Right cardiac atrium (tissue), 5 donors: ENCODE results near the gene ARHGEF3. TPM values are rescaled to one million over a fixed set of nuclear protein-coding genes. Genes with fewer than 3 reads are reported as not detected.

Experiments used
- ATAC-seq, 2 donors: fragments of 200-7000 bp; cut with Tn5 transposase; one replicate each; pipeline versions ENCODE4 v1.8.0 to v1.9.1; 2020; ENCODE audit warnings: moderate library complexity in 2 of 2, mild to moderate bottlenecking in 1 of 2
- DNase-seq, 3 donors: peaks; one replicate each; pipeline ENCODE4 v3.0.0-alpha.2; 2020
- H3K27ac ChIP-seq: one replicate; pipeline ENCODE4 v1.5.1; 2013; ENCODE audit warnings: mild to moderate bottlenecking, low read length, control low read depth, moderate library complexity
- H3K27me3 ChIP-seq: one replicate; pipeline ENCODE4 v1.6.1; 2013; ENCODE audit not compliant: control insufficient read depth, insufficient read depth
- H3K4me1 ChIP-seq: one replicate; pipeline ENCODE4 v1.6.1; 2013; ENCODE audit warnings: low read length; ENCODE audit not compliant: control insufficient read depth, insufficient read depth
- H3K4me3 ChIP-seq: one replicate; pipeline ENCODE4 v1.5.1; 2013; ENCODE audit warnings: low read length, control low read depth
- H3K9me3 ChIP-seq: one replicate; pipeline ENCODE4 v1.6.1; 2013; ENCODE audit warnings: low read length; ENCODE audit not compliant: control insufficient read depth
- WGBS: extraction: QIAGEN DNeasy Blood & Tissue Kit; methylation state at CpG from one replicate; pipeline ENCODE4 v1.1.7; 2013; 5-methylcytosine and 5-hydroxymethylcytosine counted together
- intact Hi-C, 4 donors: fragments of 100-400 bp; cut with DNase I; formaldehyde crosslinking; loops; one replicate each; pipeline versions ENCODE4 v1.11.0 to v1.14.0; 2022 to 2023
- polyA plus RNA-seq: library from polyadenylated mRNA; stranded (reverse); fragments of 200-250 nt; gene quantifications from one replicate; pipeline ENCODE4 v1.2.3, GENCODE V29; 2013
- total RNA-seq, 4 donors: library from RNA; stranded (reverse); fragmentation: NEBNext Ultra II Directional; extraction: Animal tissue kit (Norgen Biotek cat#: 25700); gene quantifications; one replicate each; pipeline ENCODE4 v1.2.1, GENCODE V29; 2021
- donor health status: healthy with polysubstance abuse.
- donor health status: DM: no; HTN: yes; CAD: no.
- donor health status: DM: no; HTN: no; CAD: no.
- donor health status: DM: no; HTN: yes; CAD: no; lungs with severe emphysema.
- donor health status: DM: yes; HTN: yes; CAD: no.

The ARHGEF3 gene
- total and polyA plus RNA-seq, 5 donors: 5.9 to 11.4 (median 10.9) TPM

GRCh38 chr3:56781762-56782161 is 20.0 kb downstream of the ARHGEF3 start:
- Histone ChIP-seq H3K4me3 (no peak overlapping the region), H3K9me3 (no peaks in the 10 kb centered on the region), H3K4me1 (peaks cover 15% of the 10 kb centered on the region), H3K27ac (no peak overlapping the region), H3K27me3 (no peaks in the 10 kb centered on the region)
- ATAC-seq (no peak), DNase-seq (no peak)
- 98% methylated on average over 2 of the region's 2 CpGs for WGBS
- intact Hi-C loops: no loop called here

GRCh38 chr3:56780936-56781335 is 20.8 kb downstream of the ARHGEF3 start:
- Histone ChIP-seq H3K4me1 (peaks cover 15% of the 10 kb centered on the region), H3K27ac (no peak overlapping the region), H3K9me3 (no peaks in the 10 kb centered on the region), H3K4me3 (no peak overlapping the region), H3K27me3 (no peaks in the 10 kb centered on the region)
- DNase-seq (no peak), ATAC-seq (no peak)
- intact Hi-C loops: no loop called here
- 95% methylated on average over 2 of the region's 2 CpGs for WGBS

GRCh38 chr3:56778893-56779292 is 22.9 kb downstream of the ARHGEF3 start:
- H3K27ac ChIP-seq: no peak overlapping the region
- H3K27me3 ChIP-seq: no peaks in the 10 kb centered on the region
- H3K4me3 ChIP-seq: no peak overlapping the region
- 84% methylated on average over 2 of the region's 2 CpGs for WGBS
- peaks cover 4% of the 10 kb centered on the region for H3K4me1 ChIP-seq
- no peak for ATAC-seq
- no peaks in the 10 kb centered on the region for H3K9me3 ChIP-seq
- no peak for DNase-seq
- intact Hi-C loops: no loop called here

GRCh38 chr3:56776556-56776950 is 25.2 kb downstream of the ARHGEF3 start:
- intact Hi-C loops: no loop called here
- Histone ChIP-seq H3K27ac (no peak overlapping the region), H3K4me1 (no peaks in the 10 kb centered on the region), H3K9me3 (no peaks in the 10 kb centered on the region), H3K4me3 (no peak overlapping the region), H3K27me3 (no peaks in the 10 kb centered on the region)
- 67% methylated on average over 3 of the region's 3 CpGs for WGBS
- ATAC-seq: no peak
- DNase-seq: no peak

GRCh38 chr3:56775838-56776555 is 25.8 kb downstream of the ARHGEF3 start:
- Histone ChIP-seq H3K4me1 (no peaks in the 10 kb centered on the region), H3K4me3 (no peak overlapping the region), H3K27me3 (no peaks in the 10 kb centered on the region), H3K27ac (no peak overlapping the region), H3K9me3 (no peaks in the 10 kb centered on the region)
- intact Hi-C loops: no loop called here
- DNase-seq (no peak), ATAC-seq (peak in 1 of 2 donors; percentile 18)
- WGBS: 70% methylated on average over 8 of the region's 8 CpGs

- Histone ChIP-seq H3K4me1 (no peaks in the 10 kb centered on the region), H3K9me3 (no peaks in the 10 kb centered on the region), H3K4me3 (no peak overlapping the region), H3K27me3 (no peaks in the 10 kb centered on the region), H3K27ac (no peak overlapping the region)
- DNase-seq (no peak), ATAC-seq (no peak)
- 82% methylated on average over 7 of the region's 7 CpGs for WGBS
- intact Hi-C loops: no loop called here
Observed at GRCh38 chr3:56775445-56775837, 26.3 kb downstream of the ARHGEF3 start.

- Histone ChIP-seq H3K4me1 (peaks cover 5% of the 10 kb centered on the region), H3K27me3 (no peaks in the 10 kb centered on the region), H3K27ac (no peak overlapping the region), H3K4me3 (no peak overlapping the region), H3K9me3 (no peaks in the 10 kb centered on the region)
- DNase-seq: no peak
- ATAC-seq: no peak
- intact Hi-C loops: no loop called here
Observed at GRCh38 chr3:56773986-56774385, 27.8 kb downstream of the ARHGEF3 start.

- intact Hi-C loops: no loop called here
- no peak overlapping the region for H3K4me3 ChIP-seq
- H3K27ac ChIP-seq: no peak overlapping the region
- no peaks in the 10 kb centered on the region for H3K27me3 ChIP-seq
- DNase-seq (no peak), ATAC-seq (no peak)
- H3K4me1 ChIP-seq: peaks cover 6% of the 10 kb centered on the region
- 86% methylated on average over 16 of the region's 16 CpGs for WGBS
- no peaks in the 10 kb centered on the region for H3K9me3 ChIP-seq
Observed at GRCh38 chr3:56772952-56773938, 28.5 kb downstream of the ARHGEF3 start.

- no peak overlapping the region for H3K4me3 ChIP-seq
- H3K27me3 ChIP-seq: no peaks in the 10 kb centered on the region
- H3K27ac ChIP-seq: no peak overlapping the region
- H3K9me3 ChIP-seq: no peaks in the 10 kb centered on the region
- intact Hi-C loops: no loop called here
- H3K4me1 ChIP-seq: peaks cover 6% of the 10 kb centered on the region
- no peak for ATAC-seq
- no peak for DNase-seq
Observed at GRCh38 chr3:56771376-56771775, 30.4 kb downstream of the ARHGEF3 start.

GRCh38 chr3:56769116-56769707 is 32.5 kb downstream of the ARHGEF3 start:
- Histone ChIP-seq H3K27ac (no peak overlapping the region), H3K9me3 (no peaks in the 10 kb centered on the region), H3K27me3 (no peaks in the 10 kb centered on the region), H3K4me3 (no peak overlapping the region), H3K4me1 (peaks cover 6% of the 10 kb centered on the region)
- intact Hi-C loops: no loop called here
- WGBS: 46% methylated on average over 7 of the region's 7 CpGs
- ATAC-seq (peak; percentile 59 to 66), DNase-seq (peak in 1 of 3 donors; percentile 48)
